Fibroblast of lung (primary cell): Measurements from ENCODE around the gene HAS3. TPM values are rescaled to one million over a fixed set of nuclear protein-coding genes. Genes with fewer than 3 reads are reported as not detected.

ENCODE experiments used
- DNase-seq, 2 donors: peaks; one replicate each; pipeline versions ENCODE4 v3.0.0 to v3.0.0-alpha.2; 2010; ENCODE audit warnings: low read depth in 2 of 2
- H2AFZ ChIP-seq: 2 replicates; pipeline ENCODE4 v1.5.1; 2012; ENCODE audit warnings: low read length, control low read depth, inconsistent platforms
- H3K27ac ChIP-seq: 2 replicates; pipeline ENCODE4 v1.5.1; 2011; ENCODE audit warnings: low read length, control low read depth; ENCODE audit not compliant: insufficient read depth
- H3K27me3 ChIP-seq: 2 replicates; pipeline ENCODE4 v1.5.1; 2011; ENCODE audit warnings: mild to moderate bottlenecking, low read length; ENCODE audit not compliant: control insufficient read depth, insufficient read depth
- H3K36me3 ChIP-seq: 2 replicates; pipeline ENCODE4 v1.5.1; 2011; ENCODE audit warnings: low read length; ENCODE audit not compliant: control insufficient read depth, insufficient read depth
- H3K4me1 ChIP-seq: 2 replicates; pipeline ENCODE4 v1.5.1; 2011; ENCODE audit warnings: low read length; ENCODE audit not compliant: control insufficient read depth, insufficient read depth; ENCODE audit errors: extremely low read depth
- H3K4me2 ChIP-seq: 2 replicates; pipeline ENCODE4 v1.5.1; 2011; ENCODE audit warnings: low read length, control low read depth; ENCODE audit not compliant: insufficient read depth; ENCODE audit errors: extremely low read depth
- H3K4me3 ChIP-seq, 4 experiments: fragments of 200-600 bp in 1 of 4; sonication (generic) in 1 of 4; replicated peaks in 1 of 4; 2 replicates each; pipeline ENCODE4 v1.5.1; 2011 to 2016; ENCODE audit warnings: low read length in 4 of 4, low read depth in 3 of 4, mild to moderate bottlenecking in 3 of 4, control low read depth in 2 of 4, inconsistent platforms in 1 of 4, mixed read lengths in 1 of 4; ENCODE audit not compliant: insufficient read depth in 1 of 4; ENCODE audit errors: control extremely low read depth in 1 of 4
- H3K79me2 ChIP-seq: 2 replicates; pipeline ENCODE4 v1.5.1; 2012; ENCODE audit warnings: mild to moderate bottlenecking, low read length, inconsistent platforms; ENCODE audit not compliant: control insufficient read depth, insufficient read depth
- H3K9ac ChIP-seq: 2 replicates; pipeline ENCODE4 v1.5.1; 2011; ENCODE audit warnings: mild to moderate bottlenecking, low read length, control low read depth; ENCODE audit not compliant: insufficient read depth
- H3K9me3 ChIP-seq: 2 replicates; pipeline ENCODE4 v1.5.1; 2012; ENCODE audit warnings: low read depth, low read length; ENCODE audit not compliant: control insufficient read depth, insufficient read depth
- H4K20me1 ChIP-seq: 2 replicates; pipeline ENCODE4 v1.5.1; 2011; ENCODE audit warnings: low read length; ENCODE audit not compliant: control insufficient read depth, insufficient read depth; ENCODE audit errors: extremely low read depth
- CTCF ChIP-seq, 2 donors: IDR thresholded peaks in 1 of 2; conservative IDR thresholded peaks in 1 of 2; 1 replicate in 1 of 2; 2 replicates in 1 of 2; pipeline ENCODE4 v1.5.1; 2011 to 2012; ENCODE audit warnings: low read length in 2 of 2, control low read depth in 1 of 2, inconsistent platforms in 1 of 2, low read depth in 1 of 2, mild to moderate bottlenecking in 1 of 2
- EZH2 ChIP-seq: IDR thresholded peaks from 2 replicates; pipeline ENCODE4 v1.5.1; 2012; ENCODE audit warnings: low read length, control low read depth, mild to moderate bottlenecking; ENCODE audit errors: missing control alignments
- polyA plus RNA-seq, 2 donors: library from polyadenylated mRNA; depleted of rRNA in 1 of 2; stranded (reverse) in 1 of 2; unstranded in 1 of 2; fragments of >200 nt; gene quantifications; 2 replicates each; pipeline ENCODE4 v1.2.1, GENCODE V29; 2011 to 2012; ENCODE audit warnings: missing spikeins in 1 of 2
- total RNA-seq: library from RNA; depleted of rRNA; stranded (reverse); fragments of >200 nt; gene quantifications from 2 replicates; pipeline ENCODE4 v1.2.1, GENCODE V29; 2014

Gene HAS3
- total and polyA plus RNA-seq, 2 donors (not counting 1 experiment from before 2014, with no cell fraction given): 0.27 to 0.33 TPM

GRCh38 chr16:69111216-69111875 is 5.9 kb downstream of the HAS3 start:
- Histone ChIP-seq H3K9me3 (no peaks in the 10 kb centered on the region), H3K79me2 (no peaks in the 10 kb centered on the region), H3K36me3 (peaks cover 2% of the 10 kb centered on the region), H3K4me2 (no peak overlapping the region), H3K4me3 (no peak overlapping the region), H2AFZ (no peak overlapping the region), H3K9ac (no peak overlapping the region), H3K27me3 (no peaks in the 10 kb centered on the region), H4K20me1 (no peaks in the 10 kb centered on the region), H3K27ac (no peak overlapping the region), H3K4me1 (peaks cover 3% of the 10 kb centered on the region)
- TF ChIP-seq CTCF (conservative IDR thresholded peaks at IDR 0.05 in 1 of 2, IDR thresholded peaks at IDR 0.05 in 1 of 2; ENCODE audit: low read depth in 1 of 2, low read length in 2 of 2) (no peak), EZH2 (no peak)
- DNase-seq: no peak

- no peak overlapping the region for H3K4me2 ChIP-seq
- no peaks in the 10 kb centered on the region for H3K27me3 ChIP-seq
- no peak overlapping the region for H3K4me3 ChIP-seq
- no peaks in the 10 kb centered on the region for H3K4me1 ChIP-seq
- no peak overlapping the region for H3K27ac ChIP-seq
- no peak overlapping the region for H2AFZ ChIP-seq
- TF ChIP-seq CTCF (conservative IDR thresholded peaks at IDR 0.05 in 1 of 2, IDR thresholded peaks at IDR 0.05 in 1 of 2; ENCODE audit: low read depth in 1 of 2, low read length in 2 of 2) (no peak), EZH2 (no peak)
- no peak for DNase-seq
- no peaks in the 10 kb centered on the region for H3K9me3 ChIP-seq
- H4K20me1 ChIP-seq: no peaks in the 10 kb centered on the region
- H3K9ac ChIP-seq: no peak overlapping the region
- peaks cover 2% of the 10 kb centered on the region for H3K36me3 ChIP-seq
- no peaks in the 10 kb centered on the region for H3K79me2 ChIP-seq
Observed at GRCh38 chr16:69111876-69112230, 6.4 kb downstream of the HAS3 start.

GRCh38 chr16:69112285-69113129 is 7.1 kb downstream of the HAS3 start:
- Histone ChIP-seq H3K9me3 (no peaks in the 10 kb centered on the region), H3K9ac (no peak overlapping the region), H3K4me3 (no peak overlapping the region), H3K27ac (no peak overlapping the region), H3K36me3 (peaks cover 4% of the 10 kb centered on the region), H3K79me2 (no peaks in the 10 kb centered on the region), H3K4me1 (no peaks in the 10 kb centered on the region), H3K27me3 (no peaks in the 10 kb centered on the region), H2AFZ (no peak overlapping the region), H3K4me2 (no peak overlapping the region), H4K20me1 (no peaks in the 10 kb centered on the region)
- peak in 1 of 2 donors; percentile 38 for DNase-seq
- TF ChIP-seq CTCF (conservative IDR thresholded peaks at IDR 0.05 in 1 of 2, IDR thresholded peaks at IDR 0.05 in 1 of 2; ENCODE audit: low read depth in 1 of 2, low read length in 2 of 2) (peak; percentile 62 to 73), EZH2 (no peak)
